Measurements from ENCODE around the gene DOCK9.
"Not testable (repeated sequence)": the region's sequence is repeated elsewhere in the genome, so short reads cannot be mapped to it uniquely, and the experiment has no call there.

DOCK9 gene

DNA sequence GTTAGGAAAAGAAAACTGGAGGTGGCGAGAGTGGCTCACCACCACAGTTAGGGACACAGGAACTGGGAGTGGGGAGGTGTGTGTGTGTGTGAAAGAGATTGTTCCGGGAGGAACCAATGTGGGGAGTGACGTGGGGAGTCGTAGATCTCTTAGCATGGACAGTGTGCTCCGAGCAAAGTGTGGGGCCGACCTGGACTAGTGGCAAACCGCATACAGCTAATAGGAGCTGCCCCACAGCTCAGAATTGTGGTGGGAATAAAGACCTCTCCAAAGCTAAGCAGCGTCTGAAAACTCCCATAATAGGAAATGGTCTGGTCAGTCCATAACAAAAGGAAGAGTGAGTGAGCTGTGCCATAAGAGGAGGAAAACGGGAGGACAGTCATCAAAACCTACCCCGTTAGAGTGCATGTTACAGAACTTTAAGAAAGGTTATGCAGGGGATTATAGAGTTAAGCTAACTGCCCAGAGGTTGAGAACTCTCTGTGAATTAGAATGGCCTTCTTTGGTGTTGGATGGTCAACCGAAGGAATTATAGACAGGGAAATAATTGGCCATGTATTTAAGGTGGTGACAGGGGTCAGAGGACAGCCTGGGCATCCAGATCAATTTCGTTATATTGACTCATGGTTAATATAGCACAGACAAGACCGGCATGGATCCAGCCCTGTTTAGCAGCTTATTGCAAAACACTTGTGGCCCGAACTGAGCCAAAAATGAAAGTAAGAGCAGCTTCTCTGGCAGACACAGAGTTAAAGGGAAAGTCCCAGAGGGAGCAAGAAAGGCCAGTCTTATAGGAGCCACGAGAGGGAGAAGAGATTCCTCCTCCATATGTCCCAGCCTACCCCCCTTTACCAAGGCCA, 216.5 kb downstream of the DOCK9 start:
- DNase-seq, result peak; percentile 18

- DNase-seq, result no peak
These were observed 222.1 kb downstream of the DOCK9 start for GRCh38 chr13:98755729-98756128.

DNA sequence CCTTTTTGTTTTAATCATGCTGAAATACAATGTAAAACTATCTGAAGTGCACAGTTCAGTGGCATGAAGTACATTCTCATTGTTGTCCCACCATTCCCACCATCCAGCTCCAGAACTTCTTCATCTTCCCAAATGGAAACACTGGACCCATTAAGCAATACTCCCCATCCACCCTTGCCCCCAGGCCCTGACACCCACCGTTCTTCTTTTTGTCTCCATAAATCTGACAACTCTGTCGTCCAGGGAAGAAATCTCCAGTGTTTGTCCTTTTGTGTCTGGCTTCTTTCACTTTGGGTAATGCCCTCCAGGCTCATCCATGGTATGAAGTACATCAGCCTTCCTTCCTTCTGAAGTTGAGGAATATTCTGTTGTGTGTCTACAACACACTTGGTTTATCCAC, 222.7 kb downstream of the DOCK9 start:
- DNase-seq, result no peak

GRCh38 chr13:98754468-98754867, 223.4 kb downstream of the DOCK9 start:
- DNase-seq, result not testable (repeated sequence)

DNA sequence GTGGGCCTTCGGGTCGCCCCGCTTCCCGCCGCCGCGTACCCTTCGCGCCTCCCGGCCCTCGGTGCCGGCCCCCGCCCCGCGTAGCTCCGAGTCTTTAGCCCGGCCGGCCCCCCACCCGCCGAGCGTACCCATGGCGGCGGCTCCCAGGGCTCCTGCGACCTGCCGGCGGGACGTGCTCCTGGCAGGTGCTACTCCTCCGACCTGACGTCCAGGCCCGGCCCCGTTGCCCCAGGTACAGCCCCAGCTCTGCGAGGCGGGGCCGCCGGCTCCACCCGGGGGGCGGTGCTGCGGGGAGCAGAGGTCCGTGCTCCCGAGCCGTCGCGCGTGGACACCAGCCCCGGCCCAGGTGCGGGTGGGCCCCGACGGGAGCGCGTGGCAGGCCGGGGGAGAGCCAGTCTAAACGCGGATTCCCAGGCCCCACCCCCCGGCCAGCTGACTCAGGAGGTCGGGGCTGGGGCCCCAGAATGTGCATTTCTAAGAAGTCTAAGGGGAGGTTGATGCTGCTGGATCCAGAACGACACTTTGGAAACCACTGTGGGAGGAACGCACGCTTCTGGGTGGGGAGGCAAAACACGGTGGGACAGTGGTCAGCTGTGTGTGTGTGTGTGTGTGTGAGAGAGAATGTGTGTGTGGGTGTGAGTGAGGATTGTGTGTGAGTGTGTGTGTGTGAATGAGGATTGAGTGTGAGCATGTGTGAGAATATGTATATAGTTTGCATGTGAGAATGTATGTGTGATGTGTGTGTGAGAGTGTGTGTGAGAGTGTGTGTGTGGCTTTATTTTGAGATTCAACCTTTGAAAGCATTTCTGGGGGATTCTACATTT, 225.2 kb downstream of the DOCK9 start, which contains the start of gene SLC15A1:
TSS of gene SLC15A1 (minus strand) at position 206 of the 824 bp plus-strand sequence. CDS start at position 132, 74 bp downstream.
- no peak for DNase-seq

GRCh38 chr13:98751861-98752466, 225.9 kb downstream of the DOCK9 start:
- DNase-seq, result no peak

GRCh38 chr13:98751367-98751782, 226.5 kb downstream of the DOCK9 start:
- DNase-seq, result no peak

GRCh38 chr13:98749501-98749900, 228.4 kb downstream of the DOCK9 start:
- no peak for DNase-seq

GRCh38 chr13:98746968-98747367, 230.9 kb downstream of the DOCK9 start:
- no peak for DNase-seq
